HG02571 (cell line): ENCODE results near the gene GJA1.
"Not testable (repeated sequence)": the region's sequence is repeated elsewhere in the genome, so short reads cannot be mapped to it uniquely, and the experiment has no call there.

ENCODE experiments used
- ATAC-seq: cut with Tn5 transposase; IDR thresholded peaks from one replicate; pipeline ENCODE4 v1.9.1; 2021; ENCODE audit warnings: mild to moderate bottlenecking, moderate library complexity; ENCODE audit not compliant: unreplicated experiment

The GJA1 gene

DNA sequence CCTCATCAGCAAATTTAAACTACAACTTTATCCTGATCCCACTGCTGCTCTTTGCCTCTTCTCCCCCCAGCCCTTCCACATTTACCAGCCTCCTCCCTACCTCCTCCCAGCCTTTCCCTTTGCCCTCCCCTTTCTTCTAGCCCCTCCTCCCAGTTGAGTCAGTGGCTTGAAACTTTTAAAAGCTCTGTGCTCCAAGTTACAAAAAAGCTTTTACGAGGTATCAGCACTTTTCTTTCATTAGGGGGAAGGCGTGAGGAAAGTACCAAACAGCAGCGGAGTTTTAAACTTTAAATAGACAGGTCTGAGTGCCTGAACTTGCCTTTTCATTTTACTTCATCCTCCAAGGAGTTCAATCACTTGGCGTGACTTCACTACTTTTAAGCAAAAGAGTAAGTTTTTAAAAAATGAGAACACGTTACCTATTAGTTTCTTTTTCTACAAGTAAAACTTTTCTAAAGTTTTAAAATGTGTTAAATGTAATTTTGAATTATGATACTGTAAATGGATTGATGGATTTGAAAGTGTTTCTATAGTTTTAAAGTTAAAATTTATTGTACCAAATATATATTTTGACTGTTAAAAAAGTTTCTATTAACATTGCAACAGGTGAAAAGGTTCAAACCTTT is at the start of gene GJA1:
GJA1 (plus strand) TSS at position 203 of the 626 bp plus-strand sequence. CDS start 11,202 bp downstream, outside the sequence.
- ATAC-seq = no peak

DNA sequence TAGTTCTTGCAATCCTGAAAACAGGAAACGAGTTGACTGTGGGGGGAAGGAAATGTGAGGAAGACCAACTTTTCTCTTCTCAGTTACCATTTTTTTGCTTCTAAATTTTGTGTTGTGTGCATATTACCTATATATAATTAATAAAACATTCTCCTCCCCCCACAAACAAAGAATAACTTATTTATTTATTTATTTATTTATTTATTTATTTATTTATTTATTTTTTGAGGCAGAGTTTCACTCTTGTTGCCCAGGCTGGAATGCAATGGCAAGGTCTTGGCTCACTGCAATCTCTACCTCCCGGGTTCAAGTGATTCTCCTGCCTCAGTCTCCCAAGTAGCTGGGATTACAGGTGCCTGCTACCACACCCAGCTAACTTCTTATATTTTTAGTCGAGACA is 48.9 kb upstream of the GJA1 start:
- not testable (repeated sequence) for ATAC-seq

DNA sequence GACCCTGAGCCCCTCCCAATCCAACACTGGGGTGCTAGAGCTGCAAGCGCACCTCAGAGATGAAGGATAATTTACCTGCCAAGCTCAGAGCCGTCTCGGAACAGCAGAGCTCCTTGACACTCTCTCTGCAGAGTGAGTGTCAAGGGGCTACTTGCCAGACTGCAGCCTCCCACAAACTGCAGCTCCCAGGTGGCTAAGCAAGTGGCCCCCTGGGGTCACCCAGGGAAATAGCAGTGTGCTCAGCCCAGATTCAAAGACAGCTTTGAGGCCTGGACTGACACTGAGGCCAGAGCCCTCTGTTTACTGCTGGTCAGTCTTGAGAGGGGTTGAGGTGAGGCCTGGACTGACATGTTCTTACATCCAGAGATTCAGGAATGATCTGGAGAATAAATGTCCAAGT is 46.0 kb upstream of the GJA1 start:
- ATAC-seq = no peak

DNA sequence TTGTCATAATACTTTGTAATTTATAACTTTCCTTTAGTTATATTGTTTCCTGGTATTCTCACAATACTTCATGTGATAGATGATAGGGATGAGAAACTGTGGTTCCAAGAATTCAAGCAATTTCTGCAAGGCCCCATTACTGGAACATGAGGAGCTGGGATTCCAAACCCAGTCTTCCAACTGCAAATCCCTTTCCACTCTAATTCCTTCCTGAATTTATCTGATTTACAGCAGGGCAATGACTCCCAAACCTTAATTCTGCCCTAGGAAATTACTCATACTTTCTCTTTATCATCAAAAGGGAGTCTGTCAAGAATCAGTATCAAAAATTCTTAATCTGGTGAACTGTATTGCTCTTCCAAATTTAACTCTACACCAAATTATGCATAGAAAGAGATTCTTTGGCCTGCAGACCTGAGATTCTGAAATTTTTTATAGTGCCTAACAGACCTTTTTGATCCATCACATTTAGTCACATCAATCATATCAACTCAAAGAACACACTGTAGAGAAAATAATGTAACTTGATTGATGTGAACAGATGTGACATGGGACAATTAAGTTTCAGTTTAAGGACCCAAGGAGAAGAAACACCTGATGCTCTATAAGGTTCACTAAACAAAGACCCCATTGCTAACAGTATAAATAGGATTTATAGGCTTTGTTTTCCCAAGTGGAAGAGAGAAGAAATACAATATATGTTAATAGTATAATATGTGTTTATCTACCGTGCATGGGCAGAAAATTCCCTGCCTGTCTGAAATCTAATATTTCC is 41.5 kb upstream of the GJA1 start:
- ATAC-seq = no peak

DNA sequence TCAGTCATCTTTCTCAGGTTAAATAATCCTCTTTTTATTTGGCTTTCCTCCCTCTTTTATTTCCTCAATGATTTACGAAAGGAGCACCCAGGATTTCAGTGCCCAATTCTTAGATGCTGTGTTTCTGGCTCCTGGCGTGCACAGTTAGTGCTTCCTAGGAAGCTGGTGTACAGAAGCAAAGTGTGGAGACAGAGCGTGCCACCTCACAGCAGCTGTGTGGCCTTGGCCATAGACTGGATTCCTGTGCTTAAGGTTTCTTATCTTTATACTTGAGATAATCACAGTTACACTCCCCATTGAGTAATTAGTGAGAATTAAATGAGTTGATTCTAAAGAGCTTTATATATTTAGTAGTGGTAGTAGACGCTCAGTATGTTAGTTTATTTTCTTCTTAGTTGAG is 39.7 kb upstream of the GJA1 start:
- no peak for ATAC-seq

DNA sequence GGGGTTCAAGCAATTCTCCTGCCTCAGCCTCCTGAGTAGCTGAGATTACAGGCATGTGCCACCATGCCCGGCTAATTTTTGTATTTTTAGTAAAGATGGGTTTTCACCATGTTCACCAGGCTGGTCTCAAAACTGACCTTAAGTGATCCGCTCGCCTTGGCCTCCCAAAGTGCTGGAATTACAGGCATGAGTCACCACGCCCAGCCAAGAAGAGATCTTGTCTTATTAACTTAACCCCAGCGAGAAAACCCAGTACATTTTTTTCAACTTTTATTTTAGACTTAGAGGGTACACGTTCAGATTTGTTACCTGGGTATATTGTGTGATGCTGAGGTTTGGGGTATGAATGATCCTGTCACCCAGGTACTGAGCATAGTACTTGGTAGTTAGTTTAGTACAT is 38.3 kb upstream of the GJA1 start:
- ATAC-seq = not testable (repeated sequence)

DNA sequence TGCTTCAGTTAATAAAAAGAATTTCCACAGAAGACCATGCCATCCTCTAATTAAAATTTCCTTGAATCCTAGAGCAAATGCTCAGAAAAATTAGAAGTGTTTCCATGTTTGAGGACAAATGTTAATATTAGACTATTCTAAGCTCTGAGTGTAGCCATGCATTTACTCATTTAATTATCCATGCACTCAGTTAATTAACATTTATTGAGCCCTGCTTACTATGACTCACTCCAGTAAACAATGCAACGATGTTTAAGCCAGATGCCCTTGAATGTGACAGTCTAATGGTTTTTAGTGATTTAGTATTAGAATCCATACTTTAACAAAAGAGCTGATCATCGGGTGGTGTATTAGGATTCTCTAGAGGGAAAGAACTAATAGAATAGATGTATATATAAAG is 37.3 kb upstream of the GJA1 start:
- ATAC-seq = no peak

DNA sequence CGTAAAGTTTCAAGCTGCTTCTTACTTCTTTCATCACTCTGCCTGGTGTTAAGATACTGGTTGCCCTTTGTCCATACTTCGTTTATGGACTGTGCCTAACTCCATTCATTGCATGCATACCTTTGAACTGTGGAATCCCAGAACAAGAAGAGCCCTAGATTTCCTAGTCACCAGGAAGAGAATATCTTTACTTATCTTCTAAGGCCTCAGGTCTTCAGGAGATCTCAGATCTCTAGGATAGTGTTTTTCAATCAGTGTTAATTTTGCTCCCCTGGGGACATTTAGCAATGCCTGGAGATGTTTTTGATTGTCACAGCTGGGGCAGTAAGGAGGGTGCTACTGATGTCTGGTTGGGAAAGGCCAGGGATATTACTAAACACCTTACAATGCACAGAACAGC is 35.5 kb upstream of the GJA1 start:
- ATAC-seq = no peak

DNA sequence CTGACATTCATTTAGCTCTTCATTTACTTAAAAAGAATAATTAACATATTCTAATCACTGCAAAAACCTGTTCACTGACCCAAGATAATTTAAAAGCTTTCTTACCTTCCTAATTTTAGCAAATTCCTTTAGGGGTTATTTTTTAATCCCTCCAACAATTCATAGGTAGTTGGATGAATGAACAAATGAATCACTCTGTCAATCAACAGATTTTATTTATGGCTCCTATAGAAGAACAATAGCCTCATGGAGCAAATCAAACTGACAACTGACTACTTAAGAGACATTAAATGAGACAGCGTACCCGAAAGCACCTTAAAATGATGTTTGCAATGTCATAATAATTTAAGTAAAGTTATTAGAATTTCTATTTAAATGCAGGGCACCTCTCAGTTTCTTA is 31.5 kb upstream of the GJA1 start:
- no peak for ATAC-seq

DNA sequence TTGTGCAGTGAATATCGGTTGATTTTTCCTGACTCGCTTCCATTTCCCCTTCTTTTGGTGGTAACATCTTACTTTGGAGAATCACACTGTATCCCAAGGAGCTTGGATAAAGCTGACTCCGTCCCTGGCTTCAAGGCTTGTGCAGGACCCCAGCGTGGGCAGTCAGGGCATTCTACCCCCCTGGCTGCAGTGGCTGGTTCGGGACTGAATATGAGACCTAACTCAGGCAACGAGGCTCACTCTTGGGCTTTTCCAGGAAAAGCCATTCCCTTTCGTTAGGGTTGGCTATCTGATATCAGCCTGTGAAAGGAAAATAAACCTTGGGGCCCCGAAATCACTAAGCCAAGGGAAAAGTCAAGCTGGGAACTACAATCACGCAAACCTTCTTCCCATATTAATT is 30.1 kb upstream of the GJA1 start:
- ATAC-seq = no peak

DNA sequence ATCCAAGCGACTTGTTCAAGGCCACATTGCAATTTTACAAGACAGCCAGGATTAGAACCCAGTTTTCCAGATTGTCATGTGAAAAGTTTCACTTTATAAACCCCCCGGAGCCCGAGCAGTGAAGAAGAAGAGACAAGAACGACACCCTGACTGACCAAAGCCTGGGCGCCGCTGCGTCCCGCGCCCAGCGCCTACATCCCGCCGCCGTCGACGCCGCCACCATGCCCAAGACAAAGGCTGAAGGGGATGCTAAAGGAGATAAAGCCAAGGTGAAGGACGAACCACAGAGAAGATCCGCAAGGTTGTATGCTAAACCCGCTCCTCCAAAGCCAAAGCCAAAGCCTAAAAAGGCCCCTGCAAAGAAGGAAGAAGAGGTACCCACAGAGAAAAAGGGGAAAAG is 27.1 kb upstream of the GJA1 start:
- ATAC-seq = no peak

DNA sequence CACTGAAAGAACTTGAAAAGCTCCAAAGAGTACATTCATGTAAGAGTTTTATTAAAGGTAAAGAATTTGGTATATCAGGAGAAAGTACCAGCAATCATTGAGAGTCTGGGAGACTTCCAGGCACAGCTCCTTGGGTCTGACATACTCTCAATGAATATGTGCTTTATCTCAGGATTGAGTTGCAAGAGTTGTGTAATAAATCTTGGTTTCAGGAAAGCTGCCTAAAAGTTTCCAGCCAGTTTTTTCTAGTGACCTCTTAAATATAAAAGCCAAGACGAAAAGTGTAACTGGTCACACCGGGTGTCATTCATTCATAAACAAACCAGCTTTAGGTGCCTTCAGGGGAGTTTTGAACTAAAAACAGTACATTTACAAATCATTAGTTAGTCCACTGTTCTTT is 21.6 kb upstream of the GJA1 start:
- ATAC-seq = no peak

DNA sequence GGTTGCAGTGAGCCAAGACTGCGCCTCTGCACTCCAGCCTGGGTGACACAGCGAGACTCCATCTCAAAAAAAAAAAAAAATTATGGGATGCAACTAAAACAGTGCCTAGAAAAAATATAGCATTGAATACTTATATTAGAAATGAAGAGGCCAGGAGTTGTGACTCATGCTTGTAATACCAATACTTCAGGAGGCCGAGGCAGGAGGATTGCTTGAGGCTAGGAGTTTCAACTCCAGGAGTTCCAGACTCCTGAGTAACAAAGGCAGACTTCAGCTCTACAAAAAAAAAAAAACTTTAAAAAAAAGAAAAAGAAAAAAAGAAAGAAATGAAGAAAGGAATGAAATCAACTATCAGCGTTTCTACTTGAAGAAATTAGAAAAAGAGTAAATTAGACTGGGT is 17.1 kb upstream of the GJA1 start:
- ATAC-seq = no peak

DNA sequence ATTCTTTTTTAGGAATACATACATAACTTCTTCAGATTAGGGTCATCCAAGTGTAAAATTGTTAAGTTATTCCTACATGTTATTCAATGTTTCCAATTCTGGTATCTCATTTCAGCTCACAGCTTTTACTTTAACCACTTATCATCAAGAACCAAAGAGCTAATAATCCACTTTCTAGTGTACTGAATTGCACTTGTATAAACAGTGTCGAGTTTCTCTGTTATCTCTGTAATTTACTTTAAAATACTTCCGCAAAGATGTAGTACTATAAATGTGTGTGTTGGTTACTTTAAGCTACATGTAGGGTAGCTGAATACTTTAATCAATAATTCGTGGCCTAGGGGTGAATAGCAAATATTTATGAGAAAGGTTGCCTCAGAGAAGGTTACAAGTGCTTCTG is 8.8 kb upstream of the GJA1 start:
- no peak for ATAC-seq

DNA sequence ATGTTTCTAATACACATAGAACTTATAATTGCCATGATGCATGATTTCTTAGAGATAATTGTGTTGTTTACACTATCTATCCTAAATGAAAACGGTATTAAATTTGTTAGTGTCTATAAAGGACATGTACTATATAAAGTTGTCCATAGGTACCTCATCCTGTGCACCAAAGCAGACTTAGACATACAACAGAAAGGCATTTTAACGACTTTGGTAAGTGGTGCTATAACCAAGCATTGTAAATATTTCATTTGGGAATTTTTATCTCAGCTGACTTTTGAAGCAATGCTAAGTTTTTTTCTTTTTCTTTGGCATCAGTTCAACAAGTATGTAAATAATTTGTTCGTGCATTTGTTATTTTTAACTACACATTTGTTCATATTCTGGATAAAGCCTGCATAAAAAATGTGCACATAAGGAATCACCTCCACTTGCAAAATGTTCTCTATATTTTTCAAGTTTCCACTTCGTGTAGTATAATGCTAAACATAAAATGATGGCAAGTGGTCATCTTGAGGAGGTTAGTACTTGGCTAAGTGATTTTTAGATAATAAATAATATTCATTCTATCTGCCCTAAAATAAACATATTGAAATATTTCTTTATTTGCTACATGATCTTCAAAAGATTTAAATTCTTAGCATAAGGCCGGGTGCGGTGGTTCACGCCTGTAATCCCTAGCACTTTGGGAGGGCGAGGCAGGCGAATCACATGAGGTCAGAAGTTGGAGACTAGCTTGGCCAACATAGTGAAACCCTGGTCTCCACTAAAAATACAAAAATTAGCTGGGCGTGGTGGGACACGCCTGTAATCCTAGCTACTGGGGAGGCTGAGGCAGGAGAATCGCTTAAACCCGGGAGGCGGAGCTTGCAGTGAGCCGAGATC is 6.3 kb upstream of the GJA1 start:
- ATAC-seq = no peak

DNA sequence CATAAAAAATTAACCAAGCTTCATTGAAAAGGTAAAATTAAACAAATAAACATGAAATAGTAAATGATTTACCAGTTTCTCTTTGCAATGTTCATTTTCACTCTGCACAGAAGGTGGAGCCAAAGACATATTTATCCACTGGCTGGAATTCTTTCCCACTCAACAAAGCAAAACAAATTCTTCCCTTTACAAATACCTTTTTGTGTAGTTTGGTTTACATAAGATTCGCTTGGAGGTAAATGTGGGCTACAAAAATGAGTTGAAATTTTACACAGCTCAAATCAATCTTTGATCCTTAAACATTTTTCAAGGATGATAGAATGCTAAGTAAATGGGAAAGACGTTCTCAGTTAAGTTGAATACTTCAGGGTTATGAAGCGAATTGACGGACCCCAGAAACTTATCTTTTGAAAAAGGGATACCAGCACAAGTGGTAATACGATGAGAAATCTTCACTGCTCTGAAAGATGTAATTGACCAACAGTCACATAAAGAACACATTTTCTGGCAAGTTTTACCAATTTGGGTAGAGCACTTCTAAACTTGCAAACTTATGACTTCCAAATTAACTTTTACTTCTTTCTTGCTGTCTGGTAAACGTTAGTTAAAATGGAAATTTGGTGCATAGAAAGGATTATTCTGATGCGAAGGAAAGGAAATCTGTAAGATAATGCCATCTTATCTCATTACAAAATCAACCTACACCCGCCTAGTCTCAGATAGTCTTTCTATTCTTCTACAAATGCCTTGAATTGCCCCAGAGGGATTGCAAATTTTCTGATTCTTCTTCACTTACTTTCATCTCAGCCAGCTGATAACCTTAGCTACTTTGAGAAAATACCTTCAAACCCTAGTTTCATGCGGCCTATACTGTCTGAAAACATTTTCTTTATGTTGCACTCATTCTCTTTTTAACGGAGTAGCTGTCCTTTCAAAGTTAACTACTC is 4.7 kb upstream of the GJA1 start:
- ATAC-seq = no peak

DNA sequence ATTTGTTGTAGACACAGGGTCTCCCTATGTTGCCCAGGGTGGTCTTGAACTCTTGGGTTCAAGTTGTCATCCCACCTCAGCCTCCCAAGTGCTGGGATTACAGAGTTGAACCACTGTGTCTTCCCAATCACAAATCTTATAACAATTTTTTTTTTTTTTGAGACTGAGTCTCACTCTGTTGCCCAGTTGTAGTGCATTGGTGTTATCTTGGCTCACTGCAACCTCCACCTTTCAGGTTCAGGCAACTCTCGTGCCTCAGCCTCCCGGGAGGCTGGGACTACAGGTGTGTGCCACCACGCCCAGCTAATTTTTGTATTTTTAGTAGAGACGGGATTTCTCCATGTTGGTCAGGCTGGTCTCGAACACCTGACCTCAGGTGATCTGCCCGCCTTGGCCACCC is 3.7 kb upstream of the GJA1 start:
- not testable (repeated sequence) for ATAC-seq

DNA sequence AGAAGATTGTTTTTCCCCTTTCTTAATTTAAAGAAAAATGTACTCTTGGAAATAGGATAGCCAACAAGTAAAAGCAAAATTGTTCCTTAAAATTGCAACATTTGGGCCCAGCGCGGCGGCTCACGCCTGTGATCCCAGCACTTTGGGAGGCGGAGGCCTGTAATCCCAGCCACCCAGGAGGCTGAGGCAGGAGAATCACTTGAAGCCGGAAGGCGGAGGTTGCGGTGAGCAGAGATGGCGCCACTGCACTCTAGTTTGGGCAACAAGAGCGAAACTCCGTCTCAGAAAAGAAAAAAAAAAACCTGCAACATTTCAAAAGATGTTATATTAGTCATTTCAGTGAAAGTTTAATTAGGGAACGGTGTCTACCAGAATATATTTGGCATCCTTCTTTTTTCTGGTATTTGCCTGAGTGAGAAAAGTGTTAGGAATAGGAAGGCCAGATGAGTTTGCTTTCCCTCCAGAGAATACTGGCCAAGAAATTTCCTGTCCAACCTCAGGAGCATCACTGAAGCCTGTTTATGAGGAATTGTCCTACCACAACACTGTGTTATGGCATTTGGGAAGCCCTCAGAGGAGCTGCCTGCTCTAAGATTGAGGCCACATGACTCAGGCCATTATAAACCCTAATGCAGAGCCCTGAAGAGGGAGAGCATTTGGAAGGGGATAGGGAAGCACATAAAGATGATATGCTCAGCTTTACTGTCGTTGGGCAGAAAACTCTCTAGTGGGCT is 1.2 kb upstream of the GJA1 start:
- no peak for ATAC-seq

DNA sequence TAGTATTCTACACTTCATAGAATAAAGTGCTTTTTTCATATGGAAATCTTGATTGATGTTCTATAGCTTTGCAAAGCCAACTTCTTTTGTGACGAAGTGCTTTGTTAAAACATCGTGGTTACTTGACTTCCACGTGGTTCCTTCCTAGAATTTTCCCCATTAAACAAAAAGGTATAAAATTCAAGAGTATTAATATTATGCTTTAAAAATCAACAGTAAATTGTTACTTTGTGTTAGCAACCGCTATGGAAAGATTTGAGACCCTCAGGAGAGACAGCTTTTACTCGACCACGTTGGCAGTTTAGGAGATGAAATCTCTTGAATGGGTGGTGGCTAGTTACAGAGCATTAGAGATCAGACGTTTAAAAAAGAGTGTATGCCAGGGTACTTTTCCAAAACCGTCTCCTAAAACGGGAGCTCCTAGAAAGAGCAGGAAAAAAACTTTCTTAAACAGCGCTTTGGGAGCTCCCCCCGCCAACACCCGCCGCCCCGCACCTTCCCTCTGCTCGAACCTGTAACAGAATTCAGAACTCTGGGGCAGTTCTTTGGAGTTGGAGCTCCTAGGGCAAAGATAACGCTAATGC is 920 bp downstream of the GJA1 start:
- ATAC-seq = no peak
